Prostate gland (tissue), 2 donors: ENCODE results near the gene RAB3GAP2. TPM values are rescaled to one million over a fixed set of nuclear protein-coding genes. Genes with fewer than 3 reads are reported as not detected.
"Not testable (repeated sequence)": the region's sequence is repeated elsewhere in the genome, so short reads cannot be mapped to it uniquely, and the experiment has no call there.

Source experiments
- DNase-seq: peaks from one replicate; pipeline ENCODE4 v3.0.0-alpha.2; 2019; ENCODE audit warnings: low spot score
- H3K27ac ChIP-seq, 2 donors: fragments of 200-600 bp; sonication (generic); 2 replicates each; pipeline ENCODE4 v1.5.1; 2017 to 2019
- H3K27me3 ChIP-seq: fragments of 200-600 bp; sonication (generic); replicated peaks from 2 replicates; pipeline ENCODE4 v1.5.1; 2019; ENCODE audit not compliant: insufficient read depth
- H3K36me3 ChIP-seq, 2 donors: fragments of 200-600 bp; sonication (generic); 1 replicate in 1 of 2; 2 replicates in 1 of 2; pipeline versions ENCODE4 v1.5.1 to v1.8.1; 2017 to 2019
- H3K4me1 ChIP-seq: fragments of 200-600 bp; sonication (generic); replicated peaks from 2 replicates; pipeline ENCODE4 v1.5.1; 2019
- H3K4me3 ChIP-seq, 2 donors: fragments of 200-600 bp; sonication (generic); 2 replicates each; pipeline ENCODE4 v1.5.1; 2017 to 2019
- H3K9me3 ChIP-seq: fragments of 200-600 bp; sonication (generic); 2 replicates; pipeline ENCODE4 v1.5.1; 2017
- CTCF ChIP-seq, 4 experiments: fragments of 200-600 bp in 2 of 4; fragments of 450-650 bp in 2 of 4; sonication (generic) in 2 of 4; IDR thresholded peaks; 1 replicate in 3 of 4; 2 replicates in 1 of 4; pipeline ENCODE4 v1.5.1; 2016 to 2019; ENCODE audit warnings: antibody characterized with exemption in 4 of 4, mild to moderate bottlenecking in 2 of 4, moderate library complexity in 2 of 4
- POLR2A ChIP-seq: fragments of 450-650 bp; IDR thresholded peaks from one replicate; pipeline ENCODE4 v1.6.1; 2016; ENCODE audit warnings: antibody characterized with exemption, mild to moderate bottlenecking
- POLR2AphosphoS5 ChIP-seq: sonication (generic); formaldehyde crosslinking; IDR thresholded peaks from one replicate; pipeline ENCODE4 v1.6.1; 2017; ENCODE audit warnings: antibody characterized with exemption
- WGBS: methylation state at CpG from one replicate; pipeline ENCODE4 v1.1.5; 2018; 5-methylcytosine and 5-hydroxymethylcytosine counted together
- intact Hi-C: fragments of 100-400 bp; cut with DNase I; formaldehyde crosslinking; loops from one replicate; pipeline ENCODE4 v1.14.2; 2022
- total RNA-seq, 2 donors: library from RNA; depleted of rRNA; stranded (reverse); fragments of >200 nt; gene quantifications; one replicate each; pipeline ENCODE4 v1.1.0, GENCODE V29; 2016

RAB3GAP2 gene
- total RNA-seq, 2 donors from 2014 or later: 17.6 to 20.7 TPM

GRCh38 chr1:220224611-220225124 lies 47.6 kb downstream of the RAB3GAP2 start:
- H3K36me3 ChIP-seq: no peaks in the 10 kb centered on the region
- no peaks in the 10 kb centered on the region for H3K9me3 ChIP-seq
- intact Hi-C loops: no loop called here
- no peaks in the 10 kb centered on the region for H3K4me1 ChIP-seq
- no peak for TF ChIP-seq POLR2A
- no peak for TF ChIP-seq POLR2AphosphoS5
- no peak for DNase-seq
- no peak overlapping the region for H3K27ac ChIP-seq
- 100% methylated on average over 1 of the region's 1 CpG for WGBS
- H3K4me3 ChIP-seq: no peak overlapping the region
- H3K27me3 ChIP-seq: no peaks in the 10 kb centered on the region

GRCh38 chr1:220224033-220224432 lies 48.2 kb downstream of the RAB3GAP2 start:
- Histone ChIP-seq H3K4me3 (no peak overlapping the region), H3K9me3 (no peaks in the 10 kb centered on the region), H3K27ac (no peak overlapping the region), H3K36me3 (no peaks in the 10 kb centered on the region), H3K4me1 (no peaks in the 10 kb centered on the region), H3K27me3 (no peaks in the 10 kb centered on the region)
- intact Hi-C loops: no loop called here
- no peak for DNase-seq
- TF ChIP-seq POLR2AphosphoS5 (no peak), CTCF (IDR thresholded peaks at IDR 0.05) (no peak), POLR2A (no peak)
- WGBS: 96% methylated on average over 2 of the region's 2 CpGs

- Histone ChIP-seq H3K27ac (no peak overlapping the region), H3K27me3 (no peaks in the 10 kb centered on the region), H3K9me3 (no peaks in the 10 kb centered on the region), H3K36me3 (no peaks in the 10 kb centered on the region), H3K4me3 (no peak overlapping the region), H3K4me1 (no peaks in the 10 kb centered on the region)
- intact Hi-C loops: no loop called here
- no peak for TF ChIP-seq CTCF (IDR thresholded peaks at IDR 0.05)
- TF ChIP-seq POLR2A: no peak
- TF ChIP-seq POLR2AphosphoS5: no peak
- no peak for DNase-seq
- WGBS: 85% methylated on average over 3 of the region's 3 CpGs
These were observed 49.3 kb downstream of the RAB3GAP2 start for GRCh38 chr1:220222939-220223338.

- Histone ChIP-seq H3K36me3 (no peaks in the 10 kb centered on the region), H3K9me3 (no peaks in the 10 kb centered on the region), H3K27me3 (no peaks in the 10 kb centered on the region), H3K27ac (no peak overlapping the region), H3K4me1 (no peaks in the 10 kb centered on the region), H3K4me3 (no peak overlapping the region)
- intact Hi-C loops: no loop called here
- TF ChIP-seq CTCF (IDR thresholded peaks at IDR 0.05) (no peak), POLR2AphosphoS5 (no peak), POLR2A (no peak)
- 70% methylated on average over 3 of the region's 3 CpGs for WGBS
- no peak for DNase-seq
These were observed 50.6 kb downstream of the RAB3GAP2 start for GRCh38 chr1:220221670-220222069.

GRCh38 chr1:220221269-220221668 lies 51.0 kb downstream of the RAB3GAP2 start:
- DNase-seq: no peak
- H3K4me3 ChIP-seq: no peak overlapping the region
- H3K36me3 ChIP-seq: no peaks in the 10 kb centered on the region
- no peaks in the 10 kb centered on the region for H3K9me3 ChIP-seq
- H3K27me3 ChIP-seq: no peaks in the 10 kb centered on the region
- H3K4me1 ChIP-seq: no peaks in the 10 kb centered on the region
- WGBS: 70% methylated on average over 1 of the region's 1 CpG
- intact Hi-C loops: no loop called here
- H3K27ac ChIP-seq: no peak overlapping the region
- TF ChIP-seq POLR2A (no peak), POLR2AphosphoS5 (no peak), CTCF (IDR thresholded peaks at IDR 0.05) (no peak)

GRCh38 chr1:220220699-220221040 lies 51.6 kb downstream of the RAB3GAP2 start:
- WGBS: 84% methylated on average over 4 of the region's 4 CpGs

More at GRCh38 chr1:220220699-220221040, 51.6 kb downstream of the RAB3GAP2 start:
- H3K4me3 ChIP-seq, H3K27me3 ChIP-seq, H3K36me3 ChIP-seq, DNase-seq, H3K4me1 ChIP-seq, H3K9me3 ChIP-seq, intact Hi-C loops, H3K27ac ChIP-seq: not testable (repeated sequence)
